Mucosa of descending colon (tissue), 3 donors: ENCODE measurements around the gene CDH4. TPM values are rescaled to one million over a fixed set of nuclear protein-coding genes. Genes with fewer than 3 reads are reported as not detected.

Experiments
- ATAC-seq: fragments of 200-7000 bp; cut with Tn5 transposase; one replicate; pipeline ENCODE4 v1.9.1; 2020; ENCODE audit warnings: mild to moderate bottlenecking, moderate library complexity
- DNase-seq, 3 donors: peaks; one replicate each; pipeline ENCODE4 v3.0.0-alpha.2; 2020
- H3K36me3 ChIP-seq: fragments of 200-600 bp; one replicate; pipeline ENCODE4 v1.8.0; 2021; ENCODE audit warnings: low read depth, mild to moderate bottlenecking
- H3K4me1 ChIP-seq: fragments of 200-600 bp; one replicate; pipeline ENCODE4 v1.8.0; 2021; ENCODE audit warnings: low read depth, mild to moderate bottlenecking
- H3K4me3 ChIP-seq: fragments of 200-600 bp; one replicate; pipeline ENCODE4 v1.8.0; 2021; ENCODE audit warnings: mild to moderate bottlenecking
- H3K9me3 ChIP-seq: fragments of 200-600 bp; one replicate; pipeline ENCODE4 v1.8.0; 2021; ENCODE audit warnings: mild to moderate bottlenecking
- intact Hi-C, 2 donors: fragments of 100-400 bp; cut with DNase I in 1 of 2; cut with micrococcal nuclease in 1 of 2; formaldehyde crosslinking; loops; one replicate each; pipeline versions ENCODE4 v1.11.0 to v1.11.1; 2022; cut with DNase I, micrococcal nuclease
- total RNA-seq, 3 donors: library from RNA; stranded (reverse); fragmentation: NEBNext Ultra II Directional in 2 of 3; extraction: Animal tissue kit (Norgen Biotek cat#: 25700) in 2 of 3; gene quantifications; one replicate each; pipeline versions ENCODE4 v1.2.1 to v1.2.4, GENCODE V29; 2021 to 2023
- TF ChIP-seq, protein P1 (sequence below): fragments of 200-600 bp; IDR thresholded peaks from one replicate; pipeline ENCODE4 v1.8.0; 2022; ENCODE audit warnings: antibody characterized with exemption, mild to moderate bottlenecking
- donor health status: DM: no; HTN: no; CAD: no; lungs with moderate emphysema.
- donor health status: DM: no; HTN: no; CAD: no.
- donor health status: DM: no; HTN: yes; CAD: no.

The CDH4 gene
- total RNA-seq, 3 donors from 2014 or later, result 0.16 TPM; not detected in 2

DNA sequence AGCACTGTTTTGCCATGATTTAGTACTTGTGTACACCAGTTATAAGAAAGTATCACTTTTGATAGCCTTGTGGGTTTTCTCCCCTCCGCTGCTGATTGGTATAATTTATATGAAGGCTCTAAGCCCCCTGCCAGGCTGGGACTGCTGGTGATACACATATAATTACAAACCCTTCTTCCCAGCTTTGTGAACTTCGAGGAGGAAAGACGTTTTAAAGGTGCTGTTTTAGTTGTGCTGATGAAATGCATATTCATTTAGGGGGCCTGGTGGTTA is 567.4 kb downstream of the CDH4 start:
- TF ChIP-seq, protein P1, sequence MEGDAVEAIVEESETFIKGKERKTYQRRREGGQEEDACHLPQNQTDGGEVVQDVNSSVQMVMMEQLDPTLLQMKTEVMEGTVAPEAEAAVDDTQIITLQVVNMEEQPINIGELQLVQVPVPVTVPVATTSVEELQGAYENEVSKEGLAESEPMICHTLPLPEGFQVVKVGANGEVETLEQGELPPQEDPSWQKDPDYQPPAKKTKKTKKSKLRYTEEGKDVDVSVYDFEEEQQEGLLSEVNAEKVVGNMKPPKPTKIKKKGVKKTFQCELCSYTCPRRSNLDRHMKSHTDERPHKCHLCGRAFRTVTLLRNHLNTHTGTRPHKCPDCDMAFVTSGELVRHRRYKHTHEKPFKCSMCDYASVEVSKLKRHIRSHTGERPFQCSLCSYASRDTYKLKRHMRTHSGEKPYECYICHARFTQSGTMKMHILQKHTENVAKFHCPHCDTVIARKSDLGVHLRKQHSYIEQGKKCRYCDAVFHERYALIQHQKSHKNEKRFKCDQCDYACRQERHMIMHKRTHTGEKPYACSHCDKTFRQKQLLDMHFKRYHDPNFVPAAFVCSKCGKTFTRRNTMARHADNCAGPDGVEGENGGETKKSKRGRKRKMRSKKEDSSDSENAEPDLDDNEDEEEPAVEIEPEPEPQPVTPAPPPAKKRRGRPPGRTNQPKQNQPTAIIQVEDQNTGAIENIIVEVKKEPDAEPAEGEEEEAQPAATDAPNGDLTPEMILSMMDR, result no peak
- no peak overlapping the region for H3K4me3 ChIP-seq
- ATAC-seq, result no peak
- H3K36me3 ChIP-seq, result no peaks in the 10 kb centered on the region
- no peak for DNase-seq
- intact Hi-C loops, result no loop called here
- H3K9me3 ChIP-seq, result no peaks in the 10 kb centered on the region
- no peaks in the 10 kb centered on the region for H3K4me1 ChIP-seq

DNA sequence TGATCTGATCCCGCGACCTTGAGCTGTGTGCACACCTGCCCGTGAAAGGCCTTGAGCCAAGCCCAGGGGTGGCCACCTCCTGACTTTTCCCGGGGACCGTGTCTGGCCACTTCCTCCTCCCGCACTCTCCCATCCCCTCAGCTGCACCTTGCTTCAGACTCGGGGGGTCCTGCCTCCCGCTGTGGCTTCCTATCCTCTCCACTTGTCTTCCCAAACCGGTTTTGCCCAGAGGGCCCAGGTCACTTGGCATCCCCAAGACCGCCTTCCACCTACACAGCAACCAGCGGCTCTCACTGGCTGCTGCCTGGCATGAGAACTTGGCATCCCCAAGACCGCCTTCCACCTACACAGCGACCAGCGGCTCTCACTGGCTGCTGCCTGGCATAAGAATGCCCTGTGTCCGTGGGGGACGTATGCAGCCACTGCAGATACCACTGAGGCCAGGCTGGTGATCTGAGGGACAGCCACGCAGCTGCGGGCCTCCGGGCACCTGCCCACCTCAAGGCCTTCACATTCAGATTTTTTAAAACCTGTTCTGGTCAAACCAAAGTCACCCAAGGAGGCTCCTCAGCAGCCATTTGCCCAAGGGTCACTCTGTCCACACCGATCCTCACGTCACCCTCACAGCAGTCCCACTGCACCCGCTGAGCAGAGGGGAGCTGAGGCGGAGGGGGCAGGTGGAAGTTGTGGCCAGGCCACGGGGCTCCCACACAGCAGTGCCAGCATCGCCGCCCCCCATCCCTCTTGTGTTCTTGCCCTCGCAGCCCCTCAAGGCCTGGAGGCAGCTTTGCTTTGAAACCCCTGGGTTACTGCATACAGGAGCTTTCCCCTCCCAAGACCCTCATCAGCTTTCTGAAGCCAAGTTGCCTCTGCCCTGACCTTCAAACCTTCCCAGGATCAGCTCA is 568.1 kb downstream of the CDH4 start:
- Histone ChIP-seq H3K36me3 (no peaks in the 10 kb centered on the region), H3K4me3 (no peak overlapping the region), H3K4me1 (no peaks in the 10 kb centered on the region), H3K9me3 (no peaks in the 10 kb centered on the region)
- DNase-seq (peak in 1 of 3 donors; percentile 26), ATAC-seq (no peak)
- intact Hi-C loops, result no loop called here
- TF ChIP-seq, protein P1, result no peak

DNA sequence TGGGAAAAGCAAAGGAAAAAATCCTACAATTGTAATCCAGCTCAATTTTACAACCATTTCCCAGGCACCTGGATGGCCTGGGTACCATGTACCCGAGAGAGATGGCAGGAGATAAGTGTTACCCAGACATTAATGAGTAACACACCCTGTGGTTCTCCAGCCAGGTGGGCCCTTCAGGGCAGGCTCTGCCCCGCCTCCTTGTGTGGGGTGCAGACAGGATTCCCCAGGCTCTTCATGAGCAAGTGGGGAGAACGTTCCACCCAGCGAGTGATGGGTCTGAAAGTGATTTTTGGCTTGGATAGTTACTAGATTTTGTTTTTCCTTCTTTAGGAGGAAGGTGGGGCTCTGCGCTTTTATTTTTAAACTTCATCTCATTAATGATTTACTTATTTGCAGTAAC is 569.7 kb downstream of the CDH4 start:
- H3K4me1 ChIP-seq, result no peaks in the 10 kb centered on the region
- DNase-seq (peak in 1 of 3 donors; percentile 7), ATAC-seq (no peak)
- H3K4me3 ChIP-seq, result no peak overlapping the region
- no peaks in the 10 kb centered on the region for H3K36me3 ChIP-seq
- no peaks in the 10 kb centered on the region for H3K9me3 ChIP-seq
- intact Hi-C loops, result no loop called here
- TF ChIP-seq, protein P1, result no peak

DNA sequence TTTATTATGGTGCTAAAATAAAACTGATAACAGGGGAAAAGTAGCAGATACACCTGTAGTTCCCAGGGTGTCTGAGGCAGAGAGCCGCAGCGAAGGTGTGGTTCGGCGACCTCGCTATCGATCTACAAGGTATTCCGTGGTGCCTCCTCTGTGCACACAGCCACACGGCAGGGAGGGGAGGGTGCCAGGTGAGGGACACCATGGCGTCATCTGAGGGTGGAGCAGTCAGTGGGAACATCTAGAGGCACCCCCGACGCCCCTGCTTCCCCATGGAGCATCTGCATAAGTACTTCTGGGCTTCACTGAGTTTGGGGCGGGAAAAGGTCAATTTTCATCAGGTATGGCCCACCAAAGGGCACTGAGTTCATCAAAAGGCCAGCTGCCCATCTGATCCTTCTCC is 570.3 kb downstream of the CDH4 start:
- DNase-seq (peak in 1 of 3 donors; percentile 21), ATAC-seq (no peak)
- TF ChIP-seq, protein P1, result no peak
- intact Hi-C loops, result no loop called here
- Histone ChIP-seq H3K4me3 (no peak overlapping the region), H3K9me3 (no peaks in the 10 kb centered on the region), H3K4me1 (no peaks in the 10 kb centered on the region), H3K36me3 (no peaks in the 10 kb centered on the region)

DNA sequence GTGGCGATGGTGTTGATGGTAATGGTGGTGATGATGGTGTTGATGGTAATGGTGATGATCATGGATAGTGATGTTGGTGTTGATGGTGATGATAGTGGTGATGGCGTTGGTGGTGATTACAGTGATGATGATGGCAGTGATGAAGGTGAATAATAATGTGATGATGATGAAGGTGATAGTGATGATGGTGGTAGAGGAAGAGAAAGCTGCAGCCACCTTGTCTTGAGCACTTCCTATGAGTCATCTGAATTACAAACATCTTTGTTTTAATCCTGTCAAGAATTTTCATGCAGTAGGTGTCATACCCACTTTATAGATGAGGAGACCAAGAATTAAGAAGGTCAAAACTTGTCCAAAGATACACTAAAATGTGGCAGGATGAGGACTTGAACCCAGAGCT is 571.2 kb downstream of the CDH4 start:
- no peaks in the 10 kb centered on the region for H3K36me3 ChIP-seq
- DNase-seq, result no peak
- H3K9me3 ChIP-seq, result no peaks in the 10 kb centered on the region
- no peak for ATAC-seq
- intact Hi-C loops, result no loop called here
- TF ChIP-seq, protein P1, result no peak
- H3K4me1 ChIP-seq, result no peaks in the 10 kb centered on the region
- H3K4me3 ChIP-seq, result no peak overlapping the region
